ENCODE measurements around the gene ARHGAP24.

DNA sequence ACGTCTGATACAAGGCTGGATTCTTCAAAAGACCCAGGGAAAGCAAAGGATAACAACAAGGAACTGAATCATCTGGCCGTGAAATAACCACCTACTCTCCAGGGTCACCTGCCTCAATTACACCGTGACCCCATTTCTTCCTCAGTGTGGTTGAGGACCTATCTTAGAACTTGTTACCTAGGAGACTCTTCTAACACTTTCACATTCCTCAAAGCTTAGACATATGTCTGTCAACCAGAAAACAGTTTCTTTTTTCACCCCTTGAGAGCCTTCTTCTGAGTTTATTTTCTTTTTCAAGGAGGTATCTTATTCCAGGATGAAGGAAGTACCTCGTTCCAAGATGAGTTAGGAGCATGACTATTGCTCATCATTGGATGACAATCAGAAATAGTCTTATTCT is 337.8 kb downstream of the ARHGAP24 start:
- TF ChIP-seq TCF7 (CRISPR knock-in tag; IDR thresholded peaks at IDR 0.05; ENCODE audit: low read depth), result no peak
- TF ChIP-seq, protein P1, sequence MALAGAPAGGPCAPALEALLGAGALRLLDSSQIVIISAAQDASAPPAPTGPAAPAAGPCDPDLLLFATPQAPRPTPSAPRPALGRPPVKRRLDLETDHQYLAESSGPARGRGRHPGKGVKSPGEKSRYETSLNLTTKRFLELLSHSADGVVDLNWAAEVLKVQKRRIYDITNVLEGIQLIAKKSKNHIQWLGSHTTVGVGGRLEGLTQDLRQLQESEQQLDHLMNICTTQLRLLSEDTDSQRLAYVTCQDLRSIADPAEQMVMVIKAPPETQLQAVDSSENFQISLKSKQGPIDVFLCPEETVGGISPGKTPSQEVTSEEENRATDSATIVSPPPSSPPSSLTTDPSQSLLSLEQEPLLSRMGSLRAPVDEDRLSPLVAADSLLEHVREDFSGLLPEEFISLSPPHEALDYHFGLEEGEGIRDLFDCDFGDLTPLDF (CRISPR knock-in tag; IDR thresholded peaks at IDR 0.05), result no peak
- TF ChIP-seq, protein P2, sequence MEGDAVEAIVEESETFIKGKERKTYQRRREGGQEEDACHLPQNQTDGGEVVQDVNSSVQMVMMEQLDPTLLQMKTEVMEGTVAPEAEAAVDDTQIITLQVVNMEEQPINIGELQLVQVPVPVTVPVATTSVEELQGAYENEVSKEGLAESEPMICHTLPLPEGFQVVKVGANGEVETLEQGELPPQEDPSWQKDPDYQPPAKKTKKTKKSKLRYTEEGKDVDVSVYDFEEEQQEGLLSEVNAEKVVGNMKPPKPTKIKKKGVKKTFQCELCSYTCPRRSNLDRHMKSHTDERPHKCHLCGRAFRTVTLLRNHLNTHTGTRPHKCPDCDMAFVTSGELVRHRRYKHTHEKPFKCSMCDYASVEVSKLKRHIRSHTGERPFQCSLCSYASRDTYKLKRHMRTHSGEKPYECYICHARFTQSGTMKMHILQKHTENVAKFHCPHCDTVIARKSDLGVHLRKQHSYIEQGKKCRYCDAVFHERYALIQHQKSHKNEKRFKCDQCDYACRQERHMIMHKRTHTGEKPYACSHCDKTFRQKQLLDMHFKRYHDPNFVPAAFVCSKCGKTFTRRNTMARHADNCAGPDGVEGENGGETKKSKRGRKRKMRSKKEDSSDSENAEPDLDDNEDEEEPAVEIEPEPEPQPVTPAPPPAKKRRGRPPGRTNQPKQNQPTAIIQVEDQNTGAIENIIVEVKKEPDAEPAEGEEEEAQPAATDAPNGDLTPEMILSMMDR (IDR thresholded peaks at IDR 0.05), result no peak
- TF ChIP-seq NR2C2 (CRISPR knock-in tag; IDR thresholded peaks at IDR 0.05), result no peak
- TF ChIP-seq ZNF138 (CRISPR knock-in tag; conservative IDR thresholded peaks at IDR 0.05), result no peak
- TF ChIP-seq, protein P3, sequence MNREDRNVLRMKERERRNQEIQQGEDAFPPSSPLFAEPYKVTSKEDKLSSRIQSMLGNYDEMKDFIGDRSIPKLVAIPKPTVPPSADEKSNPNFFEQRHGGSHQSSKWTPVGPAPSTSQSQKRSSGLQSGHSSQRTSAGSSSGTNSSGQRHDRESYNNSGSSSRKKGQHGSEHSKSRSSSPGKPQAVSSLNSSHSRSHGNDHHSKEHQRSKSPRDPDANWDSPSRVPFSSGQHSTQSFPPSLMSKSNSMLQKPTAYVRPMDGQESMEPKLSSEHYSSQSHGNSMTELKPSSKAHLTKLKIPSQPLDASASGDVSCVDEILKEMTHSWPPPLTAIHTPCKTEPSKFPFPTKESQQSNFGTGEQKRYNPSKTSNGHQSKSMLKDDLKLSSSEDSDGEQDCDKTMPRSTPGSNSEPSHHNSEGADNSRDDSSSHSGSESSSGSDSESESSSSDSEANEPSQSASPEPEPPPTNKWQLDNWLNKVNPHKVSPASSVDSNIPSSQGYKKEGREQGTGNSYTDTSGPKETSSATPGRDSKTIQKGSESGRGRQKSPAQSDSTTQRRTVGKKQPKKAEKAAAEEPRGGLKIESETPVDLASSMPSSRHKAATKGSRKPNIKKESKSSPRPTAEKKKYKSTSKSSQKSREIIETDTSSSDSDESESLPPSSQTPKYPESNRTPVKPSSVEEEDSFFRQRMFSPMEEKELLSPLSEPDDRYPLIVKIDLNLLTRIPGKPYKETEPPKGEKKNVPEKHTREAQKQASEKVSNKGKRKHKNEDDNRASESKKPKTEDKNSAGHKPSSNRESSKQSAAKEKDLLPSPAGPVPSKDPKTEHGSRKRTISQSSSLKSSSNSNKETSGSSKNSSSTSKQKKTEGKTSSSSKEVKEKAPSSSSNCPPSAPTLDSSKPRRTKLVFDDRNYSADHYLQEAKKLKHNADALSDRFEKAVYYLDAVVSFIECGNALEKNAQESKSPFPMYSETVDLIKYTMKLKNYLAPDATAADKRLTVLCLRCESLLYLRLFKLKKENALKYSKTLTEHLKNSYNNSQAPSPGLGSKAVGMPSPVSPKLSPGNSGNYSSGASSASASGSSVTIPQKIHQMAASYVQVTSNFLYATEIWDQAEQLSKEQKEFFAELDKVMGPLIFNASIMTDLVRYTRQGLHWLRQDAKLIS (CRISPR knock-in tag; IDR thresholded peaks at IDR 0.05; ENCODE audit: borderline replicate concordance), result no peak
- no peak for TF ChIP-seq TEAD4 (CRISPR knock-in tag; IDR thresholded peaks at IDR 0.05)
- no peak for TF ChIP-seq ZNF121 (CRISPR knock-in tag; IDR thresholded peaks at IDR 0.05)
- TF ChIP-seq, protein P4, sequence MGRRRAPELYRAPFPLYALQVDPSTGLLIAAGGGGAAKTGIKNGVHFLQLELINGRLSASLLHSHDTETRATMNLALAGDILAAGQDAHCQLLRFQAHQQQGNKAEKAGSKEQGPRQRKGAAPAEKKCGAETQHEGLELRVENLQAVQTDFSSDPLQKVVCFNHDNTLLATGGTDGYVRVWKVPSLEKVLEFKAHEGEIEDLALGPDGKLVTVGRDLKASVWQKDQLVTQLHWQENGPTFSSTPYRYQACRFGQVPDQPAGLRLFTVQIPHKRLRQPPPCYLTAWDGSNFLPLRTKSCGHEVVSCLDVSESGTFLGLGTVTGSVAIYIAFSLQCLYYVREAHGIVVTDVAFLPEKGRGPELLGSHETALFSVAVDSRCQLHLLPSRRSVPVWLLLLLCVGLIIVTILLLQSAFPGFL (CRISPR knock-in tag; IDR thresholded peaks at IDR 0.05; ENCODE audit: borderline replicate concordance), result no peak
